ENCODE measurements around the gene SDR42E2. TPM values are rescaled to one million over a fixed set of nuclear protein-coding genes. Genes with fewer than 3 reads are reported as not detected.

SDR42E2 gene
- total RNA-seq, 1 experiment from 2014 or later: not detected

- ChIA-PET POLR2A (ENCODE audit: low non-redundant PET) (no interaction called here), CTCF (interaction anchor here (0.6 kb wide), 2 partner anchors 14 to 44 kb away, joined by 7 to 8 read pairs; no protein-coding TSS in a partner anchor)
- Histone ChIP-seq H3K9me3 (ENCODE audit: low read depth, low read length, poor library complexity, severe bottlenecking) (no peaks in the 10 kb centered on the region), H3K27me3 (replicated peaks; ENCODE audit: insufficient read depth, low read depth, low read length, poor library complexity) (no peaks in the 10 kb centered on the region), H3K4me1 (ENCODE audit: insufficient read depth, low read length, poor library complexity, severe bottlenecking) (peaks cover 15% of the 10 kb centered on the region), H3K27ac (ENCODE audit: low read depth, low read length, poor library complexity, severe bottlenecking) (peak overlapping the region; percentile 85), H3K4me3 (ENCODE audit: low read depth, low read length, poor library complexity, severe bottlenecking) (peak overlapping the region; percentile 63), H3K36me3 (ENCODE audit: insufficient read depth, low read length, poor library complexity, severe bottlenecking) (no peaks in the 10 kb centered on the region)
- BruUV-seq (replicated peaks): no TSS peak
- DNase-seq (ENCODE audit: low spot score): peak; percentile 98
- TF ChIP-seq CTCF (conservative IDR thresholded peaks at IDR 0.05; ENCODE audit: low read depth, low read length) (no peak), EZH2 (IDR thresholded peaks at IDR 0.05; ENCODE audit: borderline replicate concordance, low read depth, low read length, poor library complexity, severe bottlenecking) (no peak)
- intact Hi-C loops (cut with micrococcal nuclease; ENCODE audit: unreplicated experiment): no loop called here
Measured at GRCh38 chr16:22190776-22191531, 28.6 kb downstream of the SDR42E2 start.

GRCh38 chr16:22191532-22192260 lies 29.4 kb downstream of the SDR42E2 start:
- intact Hi-C loops (cut with micrococcal nuclease; ENCODE audit: unreplicated experiment): no loop called here
- no peaks in the 10 kb centered on the region for H3K27me3 ChIP-seq (replicated peaks; ENCODE audit: insufficient read depth, low read depth, low read length, poor library complexity)
- no peaks in the 10 kb centered on the region for H3K36me3 ChIP-seq (ENCODE audit: insufficient read depth, low read length, poor library complexity, severe bottlenecking)
- H3K9me3 ChIP-seq (ENCODE audit: low read depth, low read length, poor library complexity, severe bottlenecking): no peaks in the 10 kb centered on the region
- ChIA-PET CTCF (interaction anchor here (0.6 kb wide), 2 partner anchors 13 to 44 kb away, joined by 7 to 8 read pairs; no protein-coding TSS in a partner anchor), POLR2A (ENCODE audit: low non-redundant PET) (no interaction called here)
- TSS peak; percentile 92 for BruUV-seq (replicated peaks)
- peak overlapping the region; percentile 63 for H3K4me3 ChIP-seq (ENCODE audit: low read depth, low read length, poor library complexity, severe bottlenecking)
- H3K27ac ChIP-seq (ENCODE audit: low read depth, low read length, poor library complexity, severe bottlenecking): peak overlapping the region; percentile 85
- peaks cover 15% of the 10 kb centered on the region for H3K4me1 ChIP-seq (ENCODE audit: insufficient read depth, low read length, poor library complexity, severe bottlenecking)
- no peak for DNase-seq (ENCODE audit: low spot score)
- TF ChIP-seq EZH2 (IDR thresholded peaks at IDR 0.05; ENCODE audit: borderline replicate concordance, low read depth, low read length, poor library complexity, severe bottlenecking) (no peak), CTCF (conservative IDR thresholded peaks at IDR 0.05; ENCODE audit: low read depth, low read length) (no peak)

GRCh38 chr16:22192261-22193062 lies 30.2 kb downstream of the SDR42E2 start:
- ChIA-PET CTCF (interaction anchor here (0.6 kb wide), 1 partner anchor 93 kb away, joined by 3 read pairs; no protein-coding TSS in a partner anchor), POLR2A (ENCODE audit: low non-redundant PET) (no interaction called here)
- H3K27ac ChIP-seq (ENCODE audit: low read depth, low read length, poor library complexity, severe bottlenecking): peak overlapping the region; percentile 85
- H3K36me3 ChIP-seq (ENCODE audit: insufficient read depth, low read length, poor library complexity, severe bottlenecking): no peaks in the 10 kb centered on the region
- H3K4me1 ChIP-seq (ENCODE audit: insufficient read depth, low read length, poor library complexity, severe bottlenecking): peaks cover 15% of the 10 kb centered on the region
- no peak for TF ChIP-seq CTCF (conservative IDR thresholded peaks at IDR 0.05; ENCODE audit: low read depth, low read length)
- TF ChIP-seq EZH2 (IDR thresholded peaks at IDR 0.05; ENCODE audit: borderline replicate concordance, low read depth, low read length, poor library complexity, severe bottlenecking): no peak
- DNase-seq (ENCODE audit: low spot score): peak; percentile 33
- no peaks in the 10 kb centered on the region for H3K9me3 ChIP-seq (ENCODE audit: low read depth, low read length, poor library complexity, severe bottlenecking)
- H3K4me3 ChIP-seq (ENCODE audit: low read depth, low read length, poor library complexity, severe bottlenecking): peak overlapping the region; percentile 63
- intact Hi-C loops (cut with micrococcal nuclease; ENCODE audit: unreplicated experiment): no loop called here
- no peaks in the 10 kb centered on the region for H3K27me3 ChIP-seq (replicated peaks; ENCODE audit: insufficient read depth, low read depth, low read length, poor library complexity)
- no TSS peak for BruUV-seq (replicated peaks)
